Eye (tissue), 1 donor: ENCODE data around the gene ZNF18.

Experiments used
- DNase-seq: peaks from one replicate; pipeline ENCODE4 v3.0.0-alpha.2; 2015

ZNF18 gene, protein sequence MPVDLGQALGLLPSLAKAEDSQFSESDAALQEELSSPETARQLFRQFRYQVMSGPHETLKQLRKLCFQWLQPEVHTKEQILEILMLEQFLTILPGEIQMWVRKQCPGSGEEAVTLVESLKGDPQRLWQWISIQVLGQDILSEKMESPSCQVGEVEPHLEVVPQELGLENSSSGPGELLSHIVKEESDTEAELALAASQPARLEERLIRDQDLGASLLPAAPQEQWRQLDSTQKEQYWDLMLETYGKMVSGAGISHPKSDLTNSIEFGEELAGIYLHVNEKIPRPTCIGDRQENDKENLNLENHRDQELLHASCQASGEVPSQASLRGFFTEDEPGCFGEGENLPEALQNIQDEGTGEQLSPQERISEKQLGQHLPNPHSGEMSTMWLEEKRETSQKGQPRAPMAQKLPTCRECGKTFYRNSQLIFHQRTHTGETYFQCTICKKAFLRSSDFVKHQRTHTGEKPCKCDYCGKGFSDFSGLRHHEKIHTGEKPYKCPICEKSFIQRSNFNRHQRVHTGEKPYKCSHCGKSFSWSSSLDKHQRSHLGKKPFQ

DNA sequence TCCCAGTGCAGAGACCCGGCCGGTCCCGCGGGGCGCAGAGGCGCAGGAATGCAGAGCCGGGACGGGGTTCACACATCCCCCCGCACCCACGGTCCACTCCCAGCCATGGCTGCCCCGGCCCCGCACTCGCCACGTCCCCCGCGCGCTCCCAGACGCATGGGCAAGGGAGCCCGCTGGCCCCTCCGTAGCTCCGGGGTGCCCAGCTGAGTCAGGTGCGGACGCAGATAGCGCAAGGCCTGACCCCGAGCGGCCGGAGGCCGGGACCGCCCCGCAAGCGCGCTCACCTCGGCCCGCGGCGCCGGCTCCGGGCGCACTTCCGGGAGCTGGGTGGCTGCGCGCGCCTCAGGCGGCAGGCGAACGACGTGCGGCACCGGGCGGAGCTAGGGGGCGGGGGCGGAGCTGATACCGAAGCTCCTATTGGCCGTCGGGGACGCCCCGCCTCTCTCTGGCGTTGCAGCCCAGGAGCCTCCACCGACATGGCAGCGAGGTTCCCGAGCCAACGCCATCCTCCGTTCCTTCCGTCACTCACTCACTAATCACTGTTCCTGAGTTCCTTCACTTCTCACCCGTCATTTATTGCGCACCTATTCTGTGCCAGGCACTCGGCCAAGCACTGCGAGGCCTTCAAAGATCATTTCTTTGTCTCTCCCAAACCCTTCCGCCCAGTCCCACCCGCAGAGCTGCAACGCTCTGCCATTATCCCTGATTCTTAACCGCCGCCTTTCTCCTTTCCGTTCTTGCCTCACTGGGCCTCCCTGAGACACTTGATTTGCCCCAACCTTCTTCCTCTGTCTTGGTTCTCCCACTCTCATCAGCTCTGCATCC is at the start of gene ZNF18:
ZNF18 (minus strand) TSS at position 329 of the 825 bp plus-strand sequence. CDS start 4,646 bp downstream, outside the sequence.
- peak; percentile 98 for DNase-seq

DNA sequence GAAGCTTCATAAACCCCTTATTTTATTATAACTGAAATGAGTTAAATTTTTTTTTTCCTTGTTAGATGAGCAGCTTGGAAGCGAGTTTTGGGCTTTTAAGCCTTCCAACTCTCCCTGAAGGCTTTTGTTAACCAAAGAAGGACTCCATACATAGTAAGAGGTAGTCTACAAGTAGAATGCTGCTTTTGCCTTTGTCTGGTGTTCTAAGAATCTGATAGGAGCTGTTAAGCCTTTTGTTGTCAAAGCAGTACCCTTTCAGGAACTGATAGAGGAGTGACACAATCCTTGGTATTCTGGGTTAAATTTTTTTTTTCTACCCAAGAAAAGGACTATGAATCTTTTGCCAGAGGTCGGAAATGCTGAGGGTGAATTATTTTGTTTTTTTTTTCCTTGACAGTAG is 49.5 kb upstream of the ZNF18 start:
- DNase-seq: no peak

DNA sequence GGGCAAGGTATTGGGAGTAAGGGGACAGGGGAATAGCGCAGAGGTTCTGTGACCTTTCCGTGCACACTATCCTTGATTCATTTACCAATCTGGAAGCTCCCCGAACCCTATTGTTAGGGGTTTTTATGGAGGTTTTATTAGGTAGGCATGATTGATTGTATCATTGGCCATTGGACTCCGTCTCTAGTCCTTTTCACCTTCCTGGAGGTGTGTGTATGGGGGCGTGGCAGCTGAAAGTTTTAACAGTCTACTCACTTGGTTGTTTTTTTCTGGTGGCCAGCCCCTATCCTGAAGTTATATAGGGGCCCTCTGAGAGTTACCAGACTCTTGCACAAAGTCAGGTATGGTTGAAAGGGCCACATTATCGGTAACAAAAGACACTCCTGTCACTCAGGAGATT is 46.4 kb upstream of the ZNF18 start:
- DNase-seq: no peak

DNA sequence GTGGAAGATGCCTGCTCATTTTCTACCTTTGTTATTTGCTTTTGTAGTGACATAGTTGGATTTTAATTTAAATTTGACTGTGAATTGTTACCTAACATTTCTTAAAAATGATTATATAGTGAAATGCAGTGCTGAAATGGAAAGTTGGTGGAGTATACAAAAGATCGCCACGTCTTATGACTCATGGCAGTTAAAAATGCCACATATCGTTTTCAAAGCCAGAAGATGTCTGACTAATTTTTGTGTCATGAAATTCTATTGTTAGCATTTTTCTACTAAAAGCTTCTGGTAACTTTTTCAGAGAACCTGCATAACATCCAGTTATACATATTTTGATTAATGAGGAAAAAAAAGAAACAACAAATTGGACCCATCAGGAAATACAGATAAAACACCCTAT is 44.0 kb upstream of the ZNF18 start:
- DNase-seq: no peak

DNA sequence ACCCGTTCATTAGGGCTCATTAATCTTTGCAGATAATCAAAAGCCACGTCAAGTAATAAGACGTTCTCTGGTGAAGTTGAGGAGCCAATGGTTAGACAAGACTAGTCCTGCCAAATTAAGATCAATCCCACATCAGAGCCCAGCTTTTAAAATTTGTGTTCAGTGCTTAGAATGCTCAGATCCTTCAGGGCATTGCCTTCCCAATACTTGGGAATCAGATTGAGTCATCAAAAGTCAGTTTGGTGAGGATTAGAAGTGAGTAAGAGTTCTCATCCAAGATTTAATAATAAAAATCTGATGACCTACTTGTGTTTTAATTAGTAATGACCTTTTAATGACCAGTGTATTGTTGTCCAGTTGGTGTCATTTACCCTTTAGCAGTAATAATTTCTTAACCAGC is 43.2 kb upstream of the ZNF18 start:
- DNase-seq: no peak

DNA sequence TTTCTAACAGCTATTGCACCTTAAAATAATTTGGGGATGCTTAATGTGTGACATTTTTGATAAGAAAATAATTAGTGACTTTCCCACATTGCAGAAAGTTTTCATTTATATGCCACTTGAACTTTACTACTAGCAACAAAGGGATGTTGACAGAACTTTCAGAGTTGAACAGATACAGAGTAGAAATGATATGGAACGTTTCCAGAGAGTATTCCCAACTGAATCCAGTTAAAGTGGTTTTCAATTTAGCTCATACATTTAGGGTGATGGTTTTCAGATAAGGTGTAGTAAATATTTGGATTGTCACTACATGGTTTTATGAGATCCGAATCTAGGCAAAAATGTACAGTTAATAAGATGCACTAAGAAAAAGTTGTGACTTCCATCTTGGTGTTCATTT is 40.7 kb upstream of the ZNF18 start:
- no peak for DNase-seq

DNA sequence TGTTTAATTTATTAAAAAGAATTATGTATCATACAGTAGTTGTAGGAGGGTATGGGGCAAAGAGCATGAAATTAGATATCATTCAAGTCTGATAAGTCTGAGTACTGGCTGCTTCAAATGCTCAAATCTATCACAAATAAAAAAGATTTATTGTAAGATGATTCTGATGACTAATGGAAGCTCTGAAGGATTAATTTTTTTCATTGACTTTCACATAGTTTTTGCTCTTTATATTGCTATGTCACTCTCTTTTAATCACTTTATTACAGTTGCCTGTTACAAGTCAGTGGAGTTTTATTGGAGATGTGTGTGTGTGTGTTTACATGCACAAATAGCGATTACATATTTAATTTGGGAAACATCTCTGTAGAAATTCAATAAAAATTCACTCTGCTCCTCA is 38.4 kb upstream of the ZNF18 start:
- DNase-seq: no peak

DNA sequence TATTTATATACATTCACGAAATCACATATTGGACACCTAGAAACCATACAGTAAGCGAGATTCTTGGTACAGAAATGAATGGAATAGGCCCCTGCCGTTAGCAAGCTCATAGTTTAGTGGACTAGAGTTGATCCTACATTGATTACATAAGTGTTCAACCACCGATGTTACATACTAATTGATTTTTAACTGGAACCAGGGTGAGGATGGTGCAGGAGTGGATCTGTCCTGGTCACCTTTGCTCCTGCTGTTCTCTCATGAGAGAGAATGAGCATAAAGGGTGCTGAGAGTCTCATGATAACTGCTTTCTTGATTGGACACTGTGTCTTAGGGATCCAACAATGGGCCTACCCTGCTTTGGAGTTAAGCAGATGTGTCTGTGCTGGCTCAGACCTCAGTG is 37.3 kb upstream of the ZNF18 start:
- no peak for DNase-seq

DNA sequence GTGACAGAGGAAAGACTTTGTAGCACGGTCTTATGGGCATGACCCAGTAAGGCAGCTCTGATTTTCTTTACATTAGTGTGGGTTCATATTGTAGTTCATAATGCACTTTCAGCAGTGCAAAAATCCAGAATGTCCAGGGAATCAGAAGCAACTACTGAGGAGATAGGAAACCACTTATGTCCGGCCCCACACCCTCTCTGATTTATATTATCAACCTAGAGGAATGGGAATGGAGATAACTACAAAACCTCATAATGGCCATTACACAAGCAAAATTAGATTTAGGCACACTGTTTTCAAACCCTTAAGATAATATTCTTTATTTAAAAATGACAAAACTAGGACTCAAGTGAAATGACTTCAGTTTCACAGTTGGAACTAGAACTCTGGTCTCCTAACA is 31.3 kb upstream of the ZNF18 start:
- DNase-seq: no peak

DNA sequence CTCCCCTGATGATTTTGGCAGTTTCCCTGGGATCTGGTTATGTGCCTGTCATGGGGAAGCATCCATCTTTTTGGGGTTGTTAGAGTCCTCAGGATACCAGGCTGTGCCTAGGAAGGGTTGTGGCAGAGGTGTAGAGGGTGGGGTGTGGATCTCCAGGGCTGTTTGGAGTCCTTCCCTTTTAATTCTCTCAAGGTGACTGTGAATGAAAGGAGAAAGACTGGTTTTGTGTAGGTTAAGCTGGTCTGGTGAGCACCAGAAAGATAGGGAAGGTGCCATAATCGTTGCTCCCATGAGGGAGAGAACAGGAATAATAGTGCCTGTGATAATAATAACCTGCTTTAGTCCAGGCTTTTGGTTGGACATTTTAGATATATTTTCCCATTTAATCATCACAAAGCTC is 30.4 kb upstream of the ZNF18 start:
- DNase-seq: no peak

DNA sequence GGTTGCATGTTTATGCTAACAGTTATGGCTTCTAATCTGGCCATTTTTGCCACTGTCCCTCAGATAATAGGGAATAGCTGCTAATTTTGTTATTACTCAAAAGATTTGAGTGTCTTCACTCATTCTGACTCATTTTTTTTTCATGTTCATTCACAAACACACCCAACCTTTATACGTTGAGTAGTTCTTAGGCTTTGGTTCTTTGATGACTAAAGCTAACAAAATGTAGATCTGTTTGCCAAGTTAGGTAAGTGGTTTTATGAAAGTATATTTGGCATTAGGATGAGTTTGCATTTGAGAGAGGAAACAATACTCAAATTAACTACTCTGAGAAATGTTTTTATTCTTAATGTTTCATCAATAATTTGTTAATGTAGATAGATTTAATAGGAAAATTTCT is 27.1 kb upstream of the ZNF18 start:
- DNase-seq: no peak

DNA sequence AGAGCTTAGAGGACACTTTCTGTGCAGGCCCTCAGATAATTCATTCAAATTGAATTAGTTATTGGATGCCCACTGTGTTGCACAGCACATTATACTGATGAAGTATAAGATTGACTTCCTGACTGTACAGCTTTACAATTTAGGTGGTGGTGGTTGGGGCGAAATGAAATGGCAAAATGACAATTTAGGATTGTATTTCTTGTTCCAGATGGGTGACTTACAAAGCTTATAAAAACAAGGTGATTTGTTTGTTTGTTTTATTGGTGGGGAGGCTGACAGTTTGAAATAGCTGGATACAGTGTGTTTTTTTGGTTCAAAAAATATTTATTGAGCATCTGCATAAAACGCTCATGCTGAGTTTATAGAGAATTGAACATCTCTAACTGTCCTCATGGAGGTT is 25.0 kb upstream of the ZNF18 start:
- no peak for DNase-seq

DNA sequence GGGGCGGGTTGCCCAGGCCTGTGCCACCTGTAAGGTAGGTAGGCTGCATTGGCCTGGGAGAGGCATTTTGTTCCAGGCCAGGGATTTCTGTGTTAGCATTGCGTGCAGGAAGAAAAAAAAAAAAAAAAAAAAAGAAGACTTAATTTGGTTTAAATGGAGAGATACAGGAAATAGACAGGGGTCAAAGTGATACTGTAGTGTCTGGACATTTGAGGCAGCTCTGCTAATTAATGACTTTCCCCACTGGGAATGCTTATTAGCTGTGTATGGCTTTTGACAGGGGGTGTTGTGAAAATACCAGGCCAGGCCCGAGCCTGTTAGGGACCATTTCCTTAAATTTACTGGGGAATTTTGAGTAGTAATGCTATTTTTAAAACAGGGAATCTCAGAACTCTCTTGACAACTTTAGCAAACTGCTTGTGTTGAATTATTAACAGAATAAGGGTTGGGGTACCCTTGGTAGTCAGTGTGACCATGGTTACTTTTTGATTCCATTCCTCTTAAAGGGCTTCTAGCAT is 24.4 kb upstream of the ZNF18 start:
- no peak for DNase-seq

DNA sequence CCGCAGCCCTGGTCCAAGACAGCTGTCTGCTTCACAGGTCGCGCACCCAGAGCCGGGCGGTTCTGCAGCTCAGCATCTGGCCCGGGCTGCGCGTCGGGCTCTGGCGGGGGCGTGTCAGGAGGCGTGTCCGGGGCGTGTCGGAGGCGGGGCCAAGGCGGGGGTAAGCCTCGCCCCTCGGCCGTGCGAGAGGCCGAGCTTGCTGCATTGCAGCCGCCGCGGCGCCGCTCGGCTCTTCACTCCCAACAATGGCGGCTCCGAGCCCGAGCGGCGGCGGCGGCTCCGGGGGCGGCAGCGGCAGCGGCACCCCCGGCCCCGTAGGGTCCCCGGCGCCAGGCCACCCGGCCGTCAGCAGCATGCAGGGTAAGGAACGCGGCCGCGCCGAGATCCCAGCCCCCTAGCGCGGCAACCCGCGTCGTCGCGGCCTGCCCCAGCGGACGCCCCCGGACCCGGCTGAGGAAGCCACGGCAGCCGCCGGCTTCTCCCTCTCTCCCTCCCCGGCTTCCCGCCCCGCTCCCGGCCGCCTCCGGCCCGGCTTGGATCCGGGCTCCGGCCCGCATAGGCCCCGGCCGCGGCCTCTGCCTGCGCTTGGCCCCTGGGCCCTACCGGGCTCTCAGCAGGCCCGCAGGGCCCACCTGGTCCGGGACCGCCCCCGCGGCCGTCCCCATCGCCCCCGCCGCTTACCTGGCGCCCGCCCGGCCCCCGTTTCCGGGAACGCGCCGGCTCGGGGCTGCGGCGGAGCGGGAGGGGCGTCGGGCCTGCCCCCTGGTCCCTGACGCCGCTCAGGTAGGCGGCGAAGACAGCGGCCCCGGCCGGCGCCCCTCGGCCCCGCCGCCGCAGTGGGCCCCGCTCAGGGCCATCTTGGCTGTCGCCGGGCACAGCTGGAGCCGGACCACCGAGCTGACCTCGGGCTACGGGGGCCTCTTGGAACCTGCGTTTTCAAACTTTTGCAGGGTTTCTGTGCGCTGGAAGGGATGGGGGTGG is 23.7 kb upstream of the ZNF18 start, which contains the start of gene MAP2K4:
MAP2K4 (plus strand) TSS at position 236 of the 981 bp plus-strand sequence; CDS start at position 246, 10 bp downstream.
- peak; percentile 96 for DNase-seq

DNA sequence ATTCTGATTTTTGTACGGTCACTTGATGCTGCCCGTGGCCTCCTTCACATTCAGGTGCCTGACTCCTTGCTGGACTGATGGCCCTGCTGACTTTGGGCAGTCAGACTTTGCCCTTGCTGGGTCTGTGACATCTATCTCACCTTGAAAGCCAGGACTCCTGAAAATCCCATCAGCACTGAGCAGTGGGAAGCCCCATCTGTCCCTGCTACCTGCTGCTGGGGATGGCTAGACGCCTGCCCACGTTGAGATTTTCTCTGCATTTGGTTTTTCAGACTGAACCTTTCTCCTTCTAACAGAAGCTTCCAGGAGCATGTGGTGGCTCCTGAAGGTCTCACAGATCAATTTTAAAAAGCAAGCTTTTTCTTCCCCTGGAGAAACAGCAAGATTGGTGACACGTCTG is 10.2 kb upstream of the ZNF18 start:
- peak; percentile 31 for DNase-seq

DNA sequence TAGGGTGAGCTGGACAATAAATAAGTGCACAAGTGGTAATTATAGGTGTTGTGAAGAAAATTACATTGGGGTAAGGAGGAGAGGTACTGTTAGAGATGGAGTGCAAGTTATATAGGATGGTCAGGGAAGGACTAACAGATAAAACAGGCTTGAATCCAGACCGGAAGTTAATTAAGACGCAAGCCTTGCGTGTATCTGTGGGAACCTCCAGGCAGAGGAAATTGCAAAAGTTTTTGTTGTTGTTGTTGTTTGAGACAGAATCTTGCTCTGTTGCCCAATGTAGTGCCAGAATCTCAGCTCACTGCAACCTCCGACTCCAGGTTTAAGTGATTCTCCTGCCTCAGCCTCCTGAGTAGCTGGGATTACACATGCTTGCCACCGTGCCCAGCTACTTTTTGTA is 2.4 kb upstream of the ZNF18 start:
- no peak for DNase-seq

DNA sequence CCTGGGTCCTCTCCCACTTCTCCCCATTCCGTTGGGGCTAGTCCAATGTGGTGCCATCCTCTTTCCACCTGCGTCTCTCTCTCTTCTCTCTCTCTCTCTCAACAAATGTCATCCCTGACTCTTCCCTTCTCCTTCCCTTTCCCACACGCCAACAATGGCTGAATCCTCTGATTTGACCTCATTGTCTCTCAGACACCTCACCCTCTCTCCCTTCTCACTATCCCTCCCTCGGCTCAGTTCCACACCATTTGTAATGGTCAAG is 628 bp upstream of the ZNF18 start:
- DNase-seq: no peak

DNA sequence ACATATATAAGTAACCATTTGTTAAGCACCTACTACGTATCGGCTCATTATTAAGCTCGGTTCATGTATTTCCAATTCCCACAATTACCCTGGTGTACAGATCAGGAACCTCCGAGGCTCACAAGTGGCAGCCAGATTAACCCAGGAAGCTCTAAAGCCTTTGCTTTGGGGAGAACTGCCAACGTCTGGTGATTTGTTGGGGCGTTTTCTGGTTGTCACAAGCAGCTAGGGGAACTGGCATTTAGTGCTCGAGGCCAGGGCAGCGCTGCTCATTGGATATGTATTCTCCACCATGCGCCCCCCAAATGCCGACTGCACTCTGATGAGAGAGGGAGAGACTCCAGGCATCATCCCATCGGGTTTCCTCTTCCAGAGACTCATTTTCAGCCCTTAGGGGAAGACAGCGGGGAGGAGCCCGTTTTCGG is 541 bp downstream of the ZNF18 start:
- no peak for DNase-seq

DNA sequence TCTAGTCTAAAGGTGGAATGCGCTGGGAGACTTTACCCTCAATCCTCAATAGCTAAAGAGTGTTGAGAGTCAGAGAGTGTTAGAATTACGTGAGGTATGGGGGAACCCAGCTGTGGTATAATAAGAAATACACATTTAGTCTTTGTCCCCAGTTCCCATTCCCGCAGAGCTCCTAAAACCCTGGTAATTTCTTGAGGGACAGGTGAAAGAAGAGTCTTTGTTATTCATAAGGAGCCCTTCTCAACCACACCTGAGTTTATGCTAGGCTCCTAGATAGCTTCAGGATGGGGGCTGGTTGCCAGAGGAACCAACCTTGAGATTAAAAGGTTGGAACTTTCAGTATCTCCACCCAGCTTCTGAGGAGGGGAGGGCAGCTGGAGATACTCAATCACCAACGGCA is 5.8 kb downstream of the ZNF18 start:
- no peak for DNase-seq

DNA sequence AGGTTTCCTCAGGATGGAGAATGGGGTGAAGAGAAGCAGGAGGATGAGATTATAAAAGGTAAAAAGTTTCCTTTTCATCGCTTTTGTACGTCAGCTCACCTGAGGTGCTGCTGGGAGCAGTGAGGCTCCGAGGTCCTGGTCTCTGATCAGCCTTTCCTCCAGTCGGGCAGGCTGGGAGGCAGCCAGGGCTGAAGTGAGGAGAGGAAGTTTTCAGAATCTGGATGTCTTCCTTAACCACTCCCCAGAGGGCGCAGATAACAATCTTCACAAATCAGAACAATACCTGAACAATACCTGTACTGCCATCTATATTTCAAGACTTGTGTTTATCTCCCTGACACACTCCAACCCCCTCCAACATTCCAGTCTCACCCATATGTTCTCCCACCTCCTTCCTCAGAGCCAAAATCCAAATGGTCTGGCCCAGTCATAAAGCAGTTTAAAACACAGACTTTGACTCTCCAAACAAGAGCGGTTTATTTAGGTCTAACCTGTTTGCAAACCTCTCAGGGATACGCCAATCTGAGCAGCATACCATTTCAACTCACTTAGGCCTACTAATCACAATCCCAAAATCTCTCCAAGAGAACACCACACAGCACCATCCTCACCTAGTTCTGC is 6.8 kb downstream of the ZNF18 start:
- DNase-seq: no peak

DNA sequence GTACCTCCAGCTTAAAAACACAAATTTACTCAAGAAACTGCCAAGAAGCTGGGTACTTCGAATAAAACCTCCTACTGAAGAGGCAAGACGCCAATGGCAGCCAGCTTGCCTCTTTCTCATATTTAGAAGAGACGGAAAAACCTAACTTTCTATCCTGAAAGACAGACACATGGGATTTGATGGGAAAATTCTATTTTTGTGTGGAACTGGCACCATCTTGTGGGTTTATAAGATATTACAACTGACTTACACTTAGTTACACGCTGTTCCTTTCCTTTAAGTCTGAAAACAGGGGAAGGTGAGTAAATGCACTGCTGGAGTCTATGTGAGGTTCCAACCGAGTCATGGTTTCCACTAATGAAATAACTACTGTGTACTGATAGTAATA is 10.3 kb downstream of the ZNF18 start:
- peak; percentile 77 for DNase-seq
